Activated CD4-positive, CD25-positive, alpha-beta regulatory T cell (primary cell): Measurements from ENCODE around the gene OPTC.
A peak's percentile ranks its signal among the peaks of the same experiment; 100 is the strongest.
"Not testable (repeated sequence)": the region's sequence is repeated elsewhere in the genome, so short reads cannot be mapped to it uniquely, and the experiment has no call there.

Experiments
- DNase-seq, 4 experiments: peaks; one replicate each; lab custom pipeline; 2025; lab: John Stamatoyannopoulos, UW

OPTC gene

DNA sequence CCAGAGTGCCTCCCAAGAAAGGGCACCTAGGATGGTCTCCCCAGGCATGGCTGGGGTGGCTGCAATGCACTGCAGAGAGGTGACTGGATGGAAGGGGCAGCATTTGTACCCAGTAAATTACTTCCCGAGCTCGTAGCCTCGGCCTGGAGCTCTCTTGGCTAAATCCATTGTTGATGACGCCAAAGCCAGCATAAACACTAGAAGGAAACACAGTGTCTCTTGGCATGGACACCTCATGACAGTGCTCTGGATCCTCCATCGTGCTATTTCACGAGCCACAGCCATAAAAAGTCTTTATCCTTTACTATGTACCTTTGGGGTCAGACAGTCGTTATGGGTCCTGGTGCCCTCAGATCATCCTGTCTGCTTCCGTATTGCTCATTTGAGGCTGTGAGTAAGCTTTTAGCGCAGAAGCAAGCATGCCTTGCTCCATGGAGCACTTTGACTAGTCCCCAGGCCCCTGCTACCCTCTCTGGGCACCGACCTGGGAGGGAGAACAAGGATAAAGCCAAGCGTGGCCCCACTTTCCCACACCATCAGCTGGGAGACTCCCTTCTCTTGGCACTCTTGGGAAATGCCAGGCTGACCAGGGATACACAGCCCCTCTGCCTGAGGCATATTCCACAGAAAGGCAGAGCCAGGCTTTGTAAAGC, 28.7 kb upstream of the OPTC start:
- no peak for DNase-seq

DNA sequence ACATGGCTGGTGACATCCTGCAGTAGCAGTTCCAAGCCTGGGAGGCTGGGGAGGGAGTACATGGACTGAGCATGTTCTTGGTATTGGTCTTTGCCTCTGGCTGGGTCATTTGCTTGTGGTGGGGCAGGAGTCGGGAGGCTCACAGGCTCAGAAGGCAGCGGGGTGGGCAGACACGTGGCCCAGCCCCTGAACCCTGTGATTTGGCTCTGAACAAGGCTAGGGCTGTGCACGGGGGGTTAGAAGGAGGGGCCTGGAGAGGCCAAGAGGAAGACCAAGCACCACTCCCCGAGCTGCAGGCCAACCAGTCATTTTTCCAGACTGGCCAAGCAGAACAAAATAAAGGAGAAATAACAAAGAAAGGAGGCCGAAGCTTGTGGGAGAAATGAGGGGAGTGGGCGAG, 28.0 kb upstream of the OPTC start:
- no peak for DNase-seq

DNA sequence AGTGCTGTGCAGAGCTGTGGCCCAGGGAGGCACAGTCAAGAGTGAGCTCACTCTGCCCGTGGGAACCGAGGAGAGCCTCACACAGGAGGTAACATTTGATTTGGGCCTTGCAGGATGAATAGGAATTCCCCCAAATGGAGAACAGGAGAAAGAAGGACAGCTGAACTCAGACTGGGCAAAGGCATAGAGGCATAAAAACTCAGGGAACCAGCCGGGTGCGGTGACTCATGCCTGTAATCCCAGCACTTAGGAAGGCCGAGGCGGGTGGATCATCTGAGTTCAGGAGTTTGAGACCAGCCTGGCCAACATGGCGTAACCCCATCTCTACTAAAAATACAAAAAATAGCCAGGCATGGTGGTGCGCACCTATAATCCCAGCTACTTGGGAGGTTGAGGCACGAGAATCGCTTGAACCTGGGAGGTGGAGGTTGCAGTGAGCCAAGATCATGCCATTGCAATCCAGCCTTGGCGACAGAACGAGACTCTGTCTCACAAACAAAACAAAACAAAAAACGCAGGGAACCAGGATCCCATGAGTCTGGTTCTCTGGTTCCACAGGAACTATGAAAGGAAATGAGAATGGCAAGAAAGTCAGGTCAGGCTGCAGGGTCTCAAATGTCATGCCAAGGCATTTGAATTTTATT, 26.9 kb upstream of the OPTC start:
- DNase-seq = not testable (repeated sequence)

DNA sequence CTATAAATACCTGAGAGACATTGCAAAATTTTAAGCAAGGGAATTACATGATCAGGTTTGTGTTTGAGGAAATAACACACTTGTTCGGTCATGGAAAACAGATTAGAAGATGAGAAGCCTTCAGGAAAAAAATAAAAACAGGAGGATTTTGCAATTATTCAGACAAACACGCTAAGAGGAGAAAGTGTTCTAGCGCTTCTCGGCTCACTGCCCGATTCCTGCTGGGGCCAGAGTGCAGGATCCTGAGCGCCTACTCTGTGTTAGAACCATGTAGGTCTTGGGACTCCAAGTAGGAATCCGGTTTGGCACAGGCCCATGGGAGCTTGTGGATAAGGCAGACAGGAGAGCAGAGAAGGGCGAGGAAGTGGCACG, 26.4 kb upstream of the OPTC start:
- DNase-seq = no peak

DNA sequence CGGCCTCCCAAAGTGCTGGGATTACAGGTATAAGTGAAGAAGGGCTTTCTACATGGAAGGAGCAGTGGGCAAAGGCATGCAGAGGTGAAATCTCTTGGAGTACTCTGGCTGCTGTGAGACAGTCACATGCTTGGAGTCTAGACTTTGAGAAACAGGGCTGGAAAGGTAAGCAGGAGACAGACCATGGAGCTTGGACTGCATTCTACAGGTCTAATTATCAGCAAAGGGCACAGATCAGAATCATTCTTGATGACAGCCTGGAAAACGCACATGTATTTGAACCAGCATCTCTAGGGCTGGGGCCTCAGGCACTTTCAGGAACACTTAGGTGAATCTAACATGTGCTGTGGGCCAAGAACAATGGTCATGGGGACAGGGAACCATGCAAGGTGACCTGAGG, 25.6 kb upstream of the OPTC start:
- DNase-seq = no peak

DNA sequence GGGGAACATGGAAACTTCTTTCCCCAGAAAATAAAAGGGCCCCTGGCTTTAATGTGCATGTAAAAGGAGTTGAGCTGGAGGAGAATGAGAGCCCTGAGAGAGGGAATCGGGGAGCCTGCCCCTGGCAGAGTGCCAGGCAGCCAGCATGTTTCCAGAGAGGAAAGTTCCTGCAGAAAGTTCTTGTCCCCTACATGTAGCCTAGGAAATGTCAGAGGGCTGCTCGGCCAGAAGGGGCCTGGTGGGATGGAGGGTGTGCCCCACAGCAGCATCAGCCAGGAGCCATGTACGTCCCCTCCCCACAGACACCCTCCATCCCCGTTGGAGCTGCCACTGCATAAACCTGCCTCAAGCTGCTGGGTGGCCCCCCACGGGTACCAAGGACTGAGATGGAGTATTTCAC, 23.7 kb upstream of the OPTC start:
- DNase-seq = no peak

DNA sequence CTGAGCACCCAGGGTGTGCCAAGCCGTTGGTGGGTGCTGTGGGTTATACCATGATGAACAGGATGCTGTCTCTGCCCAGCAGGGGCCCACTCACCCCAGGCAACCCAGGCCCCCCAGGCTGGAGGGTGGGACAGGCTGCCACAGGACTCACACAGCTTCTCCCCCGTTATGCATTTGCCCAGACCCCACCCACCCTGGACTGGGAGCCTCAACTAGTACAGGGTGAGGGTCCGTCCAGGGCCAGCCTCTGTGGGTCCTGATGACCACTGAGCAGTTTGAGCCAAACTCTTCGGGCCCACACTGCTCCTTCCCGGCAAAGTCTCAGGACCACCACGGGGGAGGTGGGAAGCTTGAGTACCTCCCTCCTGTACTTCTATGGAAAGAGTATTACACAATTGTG, 22.1 kb upstream of the OPTC start:
- no peak for DNase-seq

DNA sequence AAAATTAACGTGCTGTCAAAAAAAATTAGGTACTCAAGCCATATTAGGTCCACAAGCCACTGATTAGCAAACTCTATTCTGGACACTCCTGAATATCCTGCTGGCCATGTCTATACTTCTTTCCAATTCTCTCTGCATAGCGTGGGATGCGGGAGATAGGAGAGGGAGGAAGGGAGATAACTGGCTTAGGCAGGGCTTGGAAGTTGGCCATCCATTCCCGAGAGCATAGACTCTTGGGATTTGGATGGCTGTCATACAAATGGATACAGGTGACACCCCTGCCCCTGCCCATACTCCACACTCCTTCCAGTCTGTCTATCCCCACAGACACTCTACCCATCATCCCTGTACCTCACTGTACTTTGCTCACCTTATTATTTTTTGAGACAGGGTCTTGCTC, 20.7 kb upstream of the OPTC start:
- no peak for DNase-seq

DNA sequence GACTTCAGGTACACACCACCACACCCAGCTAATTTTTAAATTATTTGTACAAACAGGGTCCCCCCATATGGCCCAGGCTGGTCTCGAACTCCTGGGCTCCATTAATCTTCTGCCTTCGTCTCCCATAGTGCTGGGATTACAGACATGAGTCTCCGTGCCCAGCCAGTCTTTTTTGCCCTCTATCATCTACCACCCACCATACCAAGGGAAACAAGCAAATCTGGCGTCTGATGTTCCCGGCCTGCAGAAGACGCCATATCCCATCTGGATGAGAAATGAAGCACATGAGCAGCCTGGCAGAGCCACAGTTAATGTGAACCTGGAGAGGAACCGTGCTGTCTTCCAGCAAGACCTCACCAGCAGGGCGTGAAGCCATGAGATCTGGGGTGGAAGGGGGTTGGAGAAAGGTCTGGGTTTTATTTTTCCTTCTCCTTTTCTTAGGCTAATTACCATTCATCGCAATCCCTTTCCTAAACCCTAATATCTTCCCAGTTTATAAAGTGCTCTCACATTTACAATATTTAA, 20.1 kb upstream of the OPTC start:
- no peak for DNase-seq

DNA sequence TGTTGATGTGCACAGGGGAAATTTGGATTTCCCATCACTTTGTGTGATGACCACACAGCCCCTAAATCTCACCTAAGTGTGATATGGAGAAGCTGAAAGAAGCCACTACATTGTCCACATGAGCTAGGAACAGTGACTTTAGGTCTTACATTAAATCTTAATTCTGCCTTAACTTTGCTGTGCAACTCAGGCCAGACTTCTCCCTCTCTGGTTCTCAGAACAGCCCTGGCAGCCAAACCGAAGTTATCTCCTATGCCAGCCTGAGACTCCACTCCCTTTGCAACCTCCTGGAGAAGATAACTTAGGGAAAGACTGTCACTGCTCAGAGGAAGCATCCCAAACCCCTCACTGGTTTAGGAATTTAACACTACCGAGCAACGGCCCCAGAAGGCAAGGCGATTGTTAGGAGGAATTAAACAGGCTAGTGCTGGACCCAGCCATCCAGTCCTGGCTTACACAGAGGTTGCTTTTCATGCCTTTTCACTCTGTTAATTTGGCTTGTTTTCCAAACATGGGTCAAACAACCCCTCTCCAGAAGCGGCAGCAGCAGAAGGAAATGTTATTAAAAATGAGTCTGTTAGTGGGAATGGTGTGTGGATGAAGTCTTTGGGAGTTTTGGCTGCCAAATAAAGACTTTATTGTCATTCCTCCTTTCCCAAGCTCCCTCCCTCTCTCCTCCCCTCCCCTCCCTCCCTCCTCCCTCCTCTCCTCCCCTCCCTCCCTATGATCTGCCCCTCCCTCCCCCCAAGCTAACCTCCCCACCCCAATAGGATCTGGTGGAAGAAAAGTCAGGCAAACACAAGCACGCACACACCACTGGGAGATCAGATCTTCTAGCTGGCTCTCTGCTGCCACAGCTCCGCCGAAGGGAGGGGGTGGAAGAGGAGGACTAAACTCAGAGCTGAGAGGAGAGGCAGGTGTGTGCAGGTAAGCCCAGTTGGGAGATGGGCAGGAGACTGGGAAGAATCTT, 18.7 kb upstream of the OPTC start, which contains the start of gene PRELP:
Gene PRELP (plus strand): TSS at position 795 of the 970 bp plus-strand sequence. CDS start 7,379 bp downstream, outside the sequence.
- DNase-seq = no peak

DNA sequence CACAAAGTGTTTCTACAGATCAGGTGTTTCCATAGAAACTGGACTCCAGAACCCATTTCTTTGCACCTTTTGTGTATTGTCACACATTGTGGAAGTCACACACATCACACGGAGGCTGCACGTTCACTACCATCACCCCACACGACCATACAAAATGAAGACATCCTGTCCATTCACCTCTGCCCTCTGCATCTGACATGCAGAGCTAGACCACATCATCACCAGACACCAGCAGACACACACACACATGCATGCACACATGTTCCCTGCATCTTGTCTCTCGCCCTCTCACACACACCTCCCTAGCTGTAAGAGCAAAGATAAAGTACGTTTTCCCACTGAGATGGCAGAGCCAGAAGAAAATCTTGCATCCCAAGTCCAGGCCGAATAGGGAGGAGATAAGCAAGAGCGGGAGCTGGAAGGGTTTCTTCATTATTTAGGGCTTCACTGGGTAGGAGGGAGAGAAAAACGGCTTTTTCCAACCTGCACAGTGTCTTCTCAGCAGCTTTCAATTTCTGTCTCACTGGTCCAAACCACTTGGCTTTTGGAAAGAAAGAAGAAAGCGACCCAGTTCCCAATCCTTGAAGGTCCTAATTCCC, 17.6 kb upstream of the OPTC start:
- no peak for DNase-seq

DNA sequence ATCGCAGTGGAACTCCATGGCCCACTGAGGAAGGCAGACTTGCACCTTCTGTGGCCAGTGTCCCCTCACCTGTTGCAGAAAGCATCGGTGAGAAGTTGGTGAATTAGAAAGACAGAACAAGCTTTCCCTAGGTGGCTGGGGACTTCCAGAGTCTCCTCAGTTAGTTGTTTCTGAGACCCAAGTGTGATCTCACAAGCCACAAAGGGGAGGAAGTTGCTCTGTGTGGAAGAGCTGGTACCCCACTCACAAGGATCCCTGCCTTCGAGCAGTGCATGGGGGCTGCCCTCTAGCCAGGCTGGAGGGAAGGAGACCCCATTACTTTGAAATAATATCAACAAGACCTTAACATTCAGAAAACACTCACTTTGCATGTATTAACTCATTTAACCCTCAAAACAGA, 16.2 kb upstream of the OPTC start:
- no peak for DNase-seq

DNA sequence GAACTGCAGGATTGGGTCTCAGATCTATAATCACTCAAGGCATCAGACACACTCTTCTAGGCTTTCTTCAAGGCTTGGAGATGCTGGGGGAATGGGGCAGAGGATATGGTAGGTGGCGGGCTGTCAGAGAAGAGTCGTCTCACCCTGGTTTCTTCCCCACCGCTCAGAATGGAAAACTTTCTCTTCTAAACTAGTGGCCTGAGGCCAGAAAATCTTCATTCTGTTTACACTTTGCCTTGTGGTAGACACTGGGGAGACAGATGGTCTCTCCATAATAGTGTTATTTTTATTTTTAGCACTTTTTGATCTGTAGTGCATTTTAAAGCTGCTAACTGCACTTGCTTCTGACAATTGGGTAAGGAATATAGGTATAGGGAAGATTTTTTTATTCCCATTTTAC, 15.7 kb upstream of the OPTC start:
- DNase-seq = no peak

DNA sequence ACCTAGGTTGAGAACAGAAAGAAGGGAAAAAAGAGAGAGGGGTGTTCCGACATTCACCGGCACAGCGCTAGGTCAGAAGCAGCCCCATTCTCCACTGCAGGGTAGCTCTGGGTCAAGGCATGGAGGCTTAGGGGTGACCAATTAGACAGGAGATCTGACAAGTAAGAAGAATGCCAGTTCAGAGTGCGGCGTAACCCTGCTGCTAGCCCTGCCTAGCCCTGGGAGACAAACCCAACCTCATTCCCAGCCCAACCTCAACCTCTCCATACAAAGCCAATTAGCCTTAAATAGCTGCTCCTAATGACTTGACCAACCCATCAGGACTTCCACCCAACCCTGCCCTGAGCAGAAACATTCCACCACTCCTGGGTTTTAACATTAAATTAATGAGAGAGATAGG, 15.0 kb upstream of the OPTC start:
- DNase-seq = no peak

DNA sequence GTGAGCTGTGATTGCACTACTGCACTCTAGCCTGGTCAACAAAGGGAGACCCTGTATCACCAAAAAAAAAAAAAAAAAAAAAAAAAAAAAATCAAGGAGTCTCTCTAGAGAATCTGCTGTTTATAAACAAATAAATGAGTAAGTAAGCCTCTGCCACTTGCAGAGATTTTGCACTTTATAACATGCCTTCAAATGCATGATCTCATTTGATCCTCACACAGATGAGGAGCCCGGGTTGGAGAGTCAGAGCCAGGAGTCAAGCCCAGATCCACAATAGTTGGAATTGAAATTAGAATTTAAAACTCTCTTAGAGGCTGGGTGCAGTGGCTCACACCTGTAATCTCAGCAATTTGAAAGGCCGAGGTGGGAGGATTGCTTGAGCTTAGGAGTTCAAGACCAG, 14.3 kb upstream of the OPTC start:
- DNase-seq = no peak

DNA sequence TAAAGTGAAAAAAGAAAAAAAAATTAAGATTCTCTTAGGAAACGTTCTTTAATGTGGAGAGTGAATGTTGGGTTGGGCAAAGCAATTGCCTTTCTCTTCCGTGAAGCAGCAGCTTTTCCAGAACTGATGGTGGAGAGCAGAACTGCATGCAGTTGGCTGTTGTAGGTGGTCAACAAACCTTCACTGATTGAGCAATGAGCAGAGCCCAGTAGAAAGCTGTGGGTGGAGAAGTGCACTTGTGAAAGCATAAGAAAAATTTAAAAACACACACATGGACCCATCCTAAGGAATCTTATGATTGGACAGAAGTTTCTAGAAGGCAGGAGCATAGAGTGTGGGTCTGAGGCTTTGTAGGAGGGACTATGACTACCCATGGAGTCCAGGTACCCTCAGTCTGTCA, 13.9 kb upstream of the OPTC start:
- DNase-seq = no peak

DNA sequence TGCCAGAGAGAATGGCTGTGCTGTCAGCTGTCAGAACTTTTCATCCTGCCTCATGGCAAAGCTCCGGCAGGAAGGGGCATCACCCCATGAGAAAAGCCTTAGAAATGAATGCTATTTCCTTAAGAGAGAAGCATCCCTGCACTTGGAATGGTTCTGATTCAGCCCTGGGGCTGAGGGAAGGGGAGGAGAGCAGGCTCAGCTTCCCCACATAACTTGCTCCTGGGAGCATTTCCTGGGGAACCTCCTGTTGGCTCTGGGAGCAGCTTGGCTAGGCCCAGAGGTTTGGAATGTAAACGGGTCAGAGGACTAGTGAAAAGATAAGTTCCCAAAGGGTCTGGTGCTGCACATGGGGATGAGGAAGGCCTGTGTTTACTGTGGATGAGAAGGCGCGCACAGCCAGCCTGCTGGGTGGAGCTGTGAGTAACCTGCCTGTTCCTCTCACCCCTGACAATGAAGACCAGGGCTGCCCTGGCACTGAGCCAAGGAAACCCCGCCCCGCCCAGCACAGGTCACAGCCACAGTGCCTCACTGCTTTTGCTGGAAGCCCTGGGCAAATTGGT, 13.3 kb upstream of the OPTC start:
- peak in 2 of 4 experiments; percentile 15 to 23 for DNase-seq

DNA sequence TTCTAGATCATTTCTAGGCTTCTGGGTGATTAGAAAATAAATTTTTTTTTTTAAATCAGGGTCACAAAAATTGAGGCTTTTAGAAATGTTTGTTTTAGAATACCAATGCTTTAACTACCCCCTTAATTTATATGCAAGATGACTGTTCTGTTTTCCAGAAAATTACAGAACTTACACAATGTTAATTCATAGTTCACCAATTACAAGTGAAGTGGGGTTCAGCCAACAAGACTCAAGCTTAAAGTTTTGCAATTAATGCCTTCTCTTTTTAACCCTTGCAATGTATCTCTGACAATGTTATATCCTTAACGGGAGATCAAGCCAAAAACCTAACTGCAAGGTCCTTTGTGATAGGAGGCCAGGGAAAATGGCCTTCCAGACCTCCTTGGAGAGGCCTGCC, 12.8 kb upstream of the OPTC start:
- no peak for DNase-seq

DNA sequence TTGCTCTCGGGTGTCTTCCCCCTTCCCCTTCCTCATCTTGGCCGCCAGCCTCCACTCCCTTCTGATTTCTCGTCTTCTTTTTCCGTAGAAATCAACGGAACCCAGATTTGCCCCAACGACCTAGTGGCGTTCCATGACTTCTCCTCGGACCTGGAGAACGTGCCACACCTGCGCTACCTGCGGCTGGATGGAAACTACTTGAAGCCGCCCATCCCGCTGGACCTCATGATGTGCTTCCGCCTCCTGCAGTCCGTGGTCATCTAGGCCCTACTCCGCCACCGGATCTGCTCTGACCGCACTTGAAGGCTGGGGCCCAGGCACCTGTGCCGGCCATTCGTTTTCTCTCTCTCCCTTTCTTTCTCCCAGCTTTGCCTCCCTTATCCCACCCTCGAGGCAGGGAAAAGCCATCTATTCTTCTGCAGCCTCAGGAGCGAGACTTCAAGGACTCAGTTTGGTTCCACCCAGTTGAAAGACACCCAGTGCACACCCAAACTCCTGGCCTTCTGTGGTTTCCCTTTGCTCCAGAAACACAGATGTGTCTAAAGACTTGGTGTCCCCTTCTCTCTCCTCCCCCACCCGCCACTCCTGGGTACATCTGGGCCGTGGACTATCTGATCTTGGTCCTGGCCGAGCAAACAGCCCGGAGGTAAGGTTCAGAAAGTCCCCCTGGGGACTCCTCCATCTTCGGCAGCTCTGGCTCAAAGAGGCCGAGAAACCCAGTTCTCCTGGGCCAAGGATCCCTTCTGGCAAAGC, 7.2 kb upstream of the OPTC start:
- DNase-seq = no peak

DNA sequence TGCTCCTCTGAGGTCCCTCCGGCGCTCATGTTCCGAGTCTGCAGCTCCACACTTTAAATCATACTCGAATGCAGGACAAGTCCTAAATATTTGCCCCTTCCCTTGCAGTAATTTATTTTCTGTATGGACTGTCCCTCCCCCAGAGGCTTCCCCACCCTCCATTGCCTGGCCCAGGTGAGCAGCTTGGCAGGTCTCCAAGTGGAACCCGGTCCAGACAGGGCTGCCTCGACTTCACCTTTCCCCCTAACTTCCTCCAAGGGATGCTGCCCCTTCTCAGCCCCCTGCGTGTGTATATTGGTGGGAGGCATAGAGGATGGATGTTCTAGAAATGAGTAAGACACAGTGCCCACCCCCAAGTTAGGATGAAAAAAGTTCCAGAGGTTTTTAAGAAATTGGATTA, 5.4 kb upstream of the OPTC start:
- no peak for DNase-seq

DNA sequence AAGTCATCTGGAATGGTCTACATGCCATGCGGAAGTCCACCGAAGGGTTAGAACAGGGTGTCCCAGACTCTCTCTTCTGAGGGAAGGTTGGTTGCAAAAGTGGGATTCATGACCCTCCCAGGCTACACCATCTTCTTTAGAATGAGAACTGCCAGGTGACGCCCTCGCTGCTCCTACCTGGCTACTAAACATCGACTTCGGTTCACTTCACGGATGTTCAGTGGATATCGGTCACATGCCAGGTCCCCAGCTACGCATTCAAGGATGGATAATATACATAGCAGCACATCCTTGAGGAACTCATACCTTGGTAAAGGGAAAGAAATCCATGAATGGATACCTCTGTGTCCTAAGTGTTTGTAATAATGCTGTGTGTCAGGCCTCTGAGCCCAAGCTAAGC, 3.3 kb upstream of the OPTC start:
- no peak for DNase-seq
